GM18858 (cell line): ENCODE data around the gene LRMDA.

Experiments
- ATAC-seq: cut with Tn5 transposase; IDR thresholded peaks from one replicate; pipeline ENCODE4 v1.9.1; 2021; ENCODE audit not compliant: unreplicated experiment

The LRMDA gene

GRCh38 chr10:76548716-76549115, 1117.3 kb downstream of the LRMDA start:
- ATAC-seq: no peak

- ATAC-seq: no peak
Observed at GRCh38 chr10:76549171-76549570, 1117.7 kb downstream of the LRMDA start.

- ATAC-seq: no peak
Observed at GRCh38 chr10:76550806-76551205, 1119.4 kb downstream of the LRMDA start.

- ATAC-seq: no peak
Observed at GRCh38 chr10:76552091-76552873, 1120.9 kb downstream of the LRMDA start.

- no peak for ATAC-seq
Observed at GRCh38 chr10:76553263-76554032, 1122.0 kb downstream of the LRMDA start.

GRCh38 chr10:76554033-76554408, 1122.6 kb downstream of the LRMDA start:
- no peak for ATAC-seq

GRCh38 chr10:76554478-76554877, 1123.1 kb downstream of the LRMDA start:
- ATAC-seq: no peak

GRCh38 chr10:76555067-76555670, 1123.7 kb downstream of the LRMDA start:
- ATAC-seq: no peak

GRCh38 chr10:76557366-76557765, 1125.9 kb downstream of the LRMDA start:
- ATAC-seq: no peak

- ATAC-seq: no peak
Observed at GRCh38 chr10:76558586-76558985, 1127.2 kb downstream of the LRMDA start.

- no peak for ATAC-seq
Observed at GRCh38 chr10:76558996-76559891, 1127.8 kb downstream of the LRMDA start.

- no peak for ATAC-seq
Observed at GRCh38 chr10:76559892-76560220, 1128.4 kb downstream of the LRMDA start.

- ATAC-seq: no peak
Observed at GRCh38 chr10:76560338-76560737, 1128.9 kb downstream of the LRMDA start.

- ATAC-seq: no peak
Observed at GRCh38 chr10:76563286-76563685, 1131.9 kb downstream of the LRMDA start.

GRCh38 chr10:76572021-76572420, 1140.6 kb downstream of the LRMDA start:
- no peak for ATAC-seq

GRCh38 chr10:76576276-76576962, 1145.0 kb downstream of the LRMDA start:
- ATAC-seq: no peak

- no peak for ATAC-seq
Observed at GRCh38 chr10:76577455-76577854, 1146.0 kb downstream of the LRMDA start.

GRCh38 chr10:76581506-76582256, 1150.3 kb downstream of the LRMDA start:
- no peak for ATAC-seq

- ATAC-seq: no peak
Observed at GRCh38 chr10:76582531-76582930, 1151.1 kb downstream of the LRMDA start.

- no peak for ATAC-seq
Observed at GRCh38 chr10:76583711-76584161, 1152.3 kb downstream of the LRMDA start.
